HT-29 (cell line): Measurements from ENCODE around the gene PSEN2. TPM values are rescaled to one million over a fixed set of nuclear protein-coding genes. Genes with fewer than 3 reads are reported as not detected.
"Not testable (repeated sequence)": the region's sequence is repeated elsewhere in the genome, so short reads cannot be mapped to it uniquely, and the experiment has no call there.

Experiments used
- DNase-seq: peaks from one replicate; pipeline ENCODE4 v3.0.0-alpha.2; 2015; ENCODE audit warnings: low spot score
- total RNA-seq: library from RNA; depleted of rRNA; stranded (reverse); fragments of >200 nt; shearing (Covaris generic); gene quantifications from 2 replicates; pipeline ENCODE4 v1.2.3, GENCODE V29; 2014

Gene PSEN2
- total RNA-seq, 1 experiment from 2014 or later, result 16.2 TPM

DNA sequence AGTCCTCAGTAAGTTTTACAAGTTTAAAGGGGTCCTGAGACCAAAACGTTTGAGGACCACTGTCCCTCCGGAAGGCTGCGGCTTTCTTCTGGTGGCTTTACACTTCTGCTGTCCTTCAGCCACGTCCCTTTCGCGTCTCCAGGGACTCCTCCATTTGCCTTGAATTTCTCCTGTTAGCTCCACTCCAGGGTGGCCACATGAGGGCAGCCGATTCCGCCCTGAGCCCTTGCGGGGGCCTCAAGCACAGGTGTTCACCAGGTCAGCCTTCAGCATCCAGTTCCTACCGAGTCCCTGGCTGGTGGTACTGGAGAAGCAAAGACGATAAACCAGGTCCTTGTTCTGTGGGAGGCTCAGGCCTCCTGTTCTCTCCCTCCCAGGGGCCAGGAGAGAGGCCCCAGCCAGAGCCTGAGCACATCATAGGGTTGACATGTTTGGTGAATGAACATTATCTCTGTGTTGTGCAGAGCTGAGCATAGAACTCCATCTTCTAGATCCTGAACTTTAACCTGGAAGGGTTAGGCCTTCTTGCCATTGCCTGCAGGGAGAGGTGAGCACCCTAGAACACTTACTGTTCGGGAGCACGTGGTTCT lies 42.3 kb downstream of the PSEN2 start:
- peak; percentile 31 for DNase-seq

DNA sequence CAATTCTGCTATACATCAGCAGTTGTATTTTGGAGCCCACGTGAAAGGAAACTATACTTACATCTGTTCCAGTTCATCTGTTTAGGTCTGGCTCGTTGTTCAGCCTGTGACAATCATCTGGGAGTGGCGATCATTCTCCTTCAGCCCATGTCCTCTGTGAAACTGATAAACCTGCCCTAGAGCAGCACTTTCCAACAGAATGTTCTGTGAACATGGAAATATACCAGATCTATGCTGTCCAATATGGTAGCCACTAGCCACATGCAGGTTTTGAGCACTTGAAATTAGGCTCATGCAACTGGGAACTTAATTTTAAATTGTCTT lies 45.2 kb downstream of the PSEN2 start:
- no peak for DNase-seq

DNA sequence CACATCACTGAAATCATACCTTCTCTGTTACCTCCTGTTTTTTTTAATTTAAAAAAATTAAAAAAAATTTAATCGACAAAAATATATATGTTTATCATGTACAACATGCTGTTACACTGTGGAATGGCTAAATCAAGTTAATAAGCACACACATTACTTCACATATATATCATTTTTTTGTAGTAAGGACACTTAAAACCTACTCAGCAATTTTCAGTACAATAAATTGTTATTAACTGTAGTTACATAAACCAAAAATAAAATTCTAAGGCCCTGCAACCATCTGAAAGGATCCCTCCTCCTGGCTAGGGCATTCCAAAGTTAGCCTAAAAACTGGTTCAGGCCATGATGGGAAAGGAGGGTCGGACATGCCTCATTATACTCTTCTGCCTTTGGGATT lies 46.1 kb downstream of the PSEN2 start:
- DNase-seq, result no peak

DNA sequence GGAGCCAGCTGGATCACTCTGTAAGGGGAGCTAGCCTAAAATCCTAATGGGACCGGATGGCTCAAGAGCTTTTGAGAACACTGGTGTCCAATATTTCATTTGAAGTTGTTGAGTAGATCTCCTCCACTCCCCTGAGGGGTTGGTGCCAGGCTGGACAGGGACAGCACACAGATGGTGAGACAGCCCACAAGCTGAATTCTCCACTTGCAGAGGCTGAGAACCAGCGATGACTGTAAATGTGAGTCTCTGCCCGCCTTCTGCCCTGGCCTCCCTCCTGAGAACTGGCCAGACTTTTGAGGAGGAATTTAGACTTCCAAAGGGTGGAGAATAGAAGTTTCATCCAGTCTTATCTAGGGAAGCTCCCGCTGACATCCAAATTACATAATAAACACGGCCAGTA lies 49.2 kb downstream of the PSEN2 start:
- DNase-seq, result no peak

DNA sequence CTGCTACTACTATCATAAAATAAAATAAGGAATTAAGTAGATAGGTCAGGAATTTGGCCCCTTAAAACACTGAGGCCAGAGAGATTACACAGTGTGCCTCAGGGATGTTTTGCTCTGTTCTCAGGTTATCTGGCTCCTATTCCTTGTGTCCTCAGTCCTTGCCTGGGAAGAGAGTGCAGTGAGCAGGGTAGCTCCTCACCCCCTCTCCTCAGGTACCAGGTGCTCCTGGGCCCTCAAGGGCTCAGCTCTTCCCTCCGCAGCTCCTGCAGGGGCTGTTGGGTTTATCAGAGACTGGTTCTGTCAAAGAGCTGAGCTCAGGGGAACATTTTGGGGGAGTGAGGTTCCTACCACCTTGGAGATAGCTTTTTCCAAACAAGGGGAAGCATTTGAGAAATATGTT lies 49.6 kb downstream of the PSEN2 start:
- no peak for DNase-seq

DNA sequence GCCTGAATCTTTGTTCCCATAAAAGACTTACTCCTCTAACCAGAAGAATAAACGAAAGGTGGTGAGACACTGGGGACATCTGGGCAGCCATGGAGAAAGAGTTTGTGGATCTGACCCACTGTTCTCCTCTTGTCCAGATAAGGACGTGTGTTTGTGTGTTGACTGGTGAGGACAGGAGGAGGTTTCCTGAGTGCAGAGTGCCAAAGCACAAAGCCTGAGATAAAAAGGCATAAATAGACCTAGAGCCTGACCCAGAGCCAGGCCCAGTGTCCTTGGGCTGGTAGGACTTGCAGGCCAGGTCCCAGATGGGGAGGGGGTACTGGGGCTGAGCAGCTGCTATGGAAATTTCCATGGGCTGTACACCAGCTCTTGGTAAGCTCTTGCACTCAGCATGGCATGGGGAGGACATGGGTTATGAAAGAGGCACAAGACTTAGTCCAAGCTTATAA lies 50.1 kb downstream of the PSEN2 start:
- DNase-seq, result no peak

DNA sequence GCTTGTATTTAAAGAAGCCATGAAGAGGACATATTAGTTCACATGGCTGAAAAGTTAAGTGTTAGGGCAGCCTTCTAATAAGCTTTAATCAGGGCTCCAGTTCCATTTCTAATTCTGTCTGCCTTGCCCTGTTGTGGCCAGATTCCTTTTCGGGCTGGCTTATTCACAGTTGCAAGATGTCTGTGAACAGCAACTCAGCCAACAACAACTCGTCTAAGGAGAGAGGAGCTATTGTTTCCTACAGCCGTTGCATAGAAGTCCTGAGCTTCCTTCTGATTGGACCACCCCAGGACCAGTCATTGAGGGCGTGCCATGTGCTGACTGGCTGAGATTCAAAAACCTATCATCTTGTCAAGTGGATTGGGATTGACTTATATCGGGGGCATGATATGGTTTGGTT lies 51.1 kb downstream of the PSEN2 start:
- DNase-seq, result no peak

DNA sequence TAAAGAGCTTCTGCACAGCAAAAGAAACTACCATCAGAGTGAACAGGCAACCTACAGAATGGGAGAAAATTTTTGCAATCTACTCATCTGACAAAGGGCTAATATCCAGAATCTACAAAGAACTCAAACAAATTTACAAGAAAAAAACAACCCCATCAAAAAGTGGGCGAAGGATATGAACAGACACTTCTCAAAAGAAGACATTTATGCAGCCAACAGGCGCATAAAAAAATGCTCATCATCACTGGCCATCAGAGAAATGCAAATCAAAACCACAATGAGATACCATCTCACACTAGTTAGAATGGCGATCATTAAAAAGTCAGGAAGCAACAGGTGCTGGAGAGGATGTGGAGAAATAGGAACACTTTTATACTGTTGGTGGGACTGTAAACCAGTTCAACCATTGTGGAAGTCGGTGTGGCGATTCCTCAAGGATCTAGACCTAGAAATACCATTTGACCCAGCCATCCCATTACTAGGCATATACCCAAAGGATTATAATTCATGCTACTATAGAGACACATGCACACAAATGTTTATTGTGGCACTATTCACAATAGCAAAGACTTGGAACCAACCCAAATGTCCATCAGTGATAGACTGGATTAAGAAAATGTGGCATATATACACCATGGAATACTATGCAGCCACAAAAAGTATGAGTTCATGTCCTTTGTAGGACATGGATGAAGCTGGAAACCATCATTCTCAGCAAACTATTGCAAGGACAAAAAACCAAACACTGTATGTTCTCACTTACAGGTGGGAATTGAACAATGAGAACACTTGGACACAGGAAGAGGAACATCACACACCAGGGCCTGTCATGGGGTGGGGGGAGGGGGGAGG lies 59.1 kb downstream of the PSEN2 start:
- DNase-seq, result not testable (repeated sequence)

DNA sequence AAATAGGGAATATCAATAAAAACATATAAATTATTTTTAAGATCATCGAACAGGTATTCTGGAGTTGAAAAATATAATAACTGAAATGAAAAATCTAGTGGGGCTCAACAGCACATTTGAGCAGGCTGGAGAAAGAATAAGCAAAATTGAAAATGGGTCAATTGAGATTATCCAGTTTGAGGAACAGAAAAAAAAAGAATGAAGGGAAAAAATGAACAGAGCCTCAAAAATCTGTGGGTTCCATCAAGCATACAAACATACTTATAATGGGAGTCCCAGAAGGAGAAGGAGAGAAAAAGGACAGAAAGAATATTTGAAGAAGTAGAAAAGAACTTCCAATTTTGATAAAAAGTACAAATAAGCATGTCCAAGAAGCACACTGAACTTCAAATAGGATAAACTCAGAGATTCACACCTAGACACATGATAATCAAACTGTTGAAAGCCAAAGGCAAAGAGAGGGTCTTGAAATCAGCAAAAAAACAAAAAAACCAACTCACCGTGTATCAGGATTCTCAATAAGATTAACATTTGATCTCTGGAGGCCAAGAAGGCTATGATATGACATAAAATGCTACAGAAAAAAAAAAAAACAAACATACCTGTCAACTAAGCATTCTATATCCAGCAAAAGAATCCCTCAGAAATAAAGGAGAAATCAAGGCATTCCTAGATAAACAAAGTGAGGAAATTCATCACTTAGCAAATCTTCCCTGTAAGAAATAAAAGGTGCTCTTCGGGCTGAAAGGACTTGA lies 64.2 kb downstream of the PSEN2 start:
- DNase-seq, result no peak

DNA sequence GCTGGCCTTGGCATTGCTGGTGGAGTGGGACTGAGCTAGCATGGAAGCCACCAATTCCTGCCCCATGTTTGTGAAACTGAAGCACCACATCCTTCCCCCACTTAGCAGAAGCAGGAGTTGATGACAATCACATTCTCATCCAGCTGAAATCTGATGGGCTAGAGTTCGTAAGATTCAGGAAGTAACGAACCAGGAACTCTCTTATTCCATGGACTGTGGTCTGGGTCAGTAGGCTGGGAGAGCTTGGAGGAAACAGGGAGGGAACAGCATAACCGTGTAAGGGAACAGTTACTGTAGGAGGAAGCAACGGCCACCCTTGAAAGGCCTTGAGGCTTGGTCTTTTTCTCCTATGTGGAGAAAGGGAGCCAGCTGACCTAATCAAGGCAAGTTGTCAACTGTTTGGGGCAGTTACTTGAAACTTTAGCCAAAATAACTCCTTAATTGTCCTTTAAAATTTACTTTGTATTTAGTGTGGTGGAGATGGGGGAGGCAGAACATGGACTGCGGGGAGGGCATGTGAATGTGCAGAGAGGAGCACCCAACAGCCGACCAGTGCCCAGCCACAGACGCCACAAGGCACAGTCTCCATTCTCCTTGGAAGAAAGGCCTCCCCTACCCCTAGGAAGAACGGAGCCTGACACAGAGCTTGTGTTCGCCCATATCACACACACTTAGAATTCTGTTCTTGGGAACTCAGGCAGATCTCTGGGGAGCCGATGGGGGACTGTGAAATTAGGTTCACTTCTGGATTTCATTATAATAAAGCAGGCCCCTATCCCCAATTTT lies 67.7 kb downstream of the PSEN2 start:
- DNase-seq, result no peak

DNA sequence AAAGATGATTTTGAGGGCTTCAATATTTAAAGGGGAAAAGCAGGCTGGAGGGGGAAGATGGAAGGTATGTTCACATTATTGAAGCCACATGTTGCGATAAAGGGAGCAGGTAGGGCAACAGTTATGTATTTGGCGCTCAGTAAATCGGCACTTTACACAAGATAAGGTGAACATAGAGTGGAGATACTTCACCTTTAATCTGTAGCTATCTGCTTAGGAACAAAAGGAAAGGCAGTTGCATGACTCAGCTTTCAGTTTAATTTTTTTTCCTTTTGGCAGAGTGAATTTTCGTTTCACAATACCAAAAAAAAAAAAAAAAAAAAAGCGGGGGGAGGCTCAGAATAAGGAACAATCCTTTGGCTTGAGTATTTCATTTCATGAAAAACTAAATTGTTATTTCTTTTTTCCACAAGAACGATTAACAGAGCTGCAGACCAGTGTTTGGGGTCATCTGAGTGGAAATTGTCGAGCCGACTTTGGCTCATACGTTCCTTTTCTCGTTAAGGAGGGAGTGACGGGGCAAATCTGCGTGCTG lies 68.6 kb downstream of the PSEN2 start:
- no peak for DNase-seq

DNA sequence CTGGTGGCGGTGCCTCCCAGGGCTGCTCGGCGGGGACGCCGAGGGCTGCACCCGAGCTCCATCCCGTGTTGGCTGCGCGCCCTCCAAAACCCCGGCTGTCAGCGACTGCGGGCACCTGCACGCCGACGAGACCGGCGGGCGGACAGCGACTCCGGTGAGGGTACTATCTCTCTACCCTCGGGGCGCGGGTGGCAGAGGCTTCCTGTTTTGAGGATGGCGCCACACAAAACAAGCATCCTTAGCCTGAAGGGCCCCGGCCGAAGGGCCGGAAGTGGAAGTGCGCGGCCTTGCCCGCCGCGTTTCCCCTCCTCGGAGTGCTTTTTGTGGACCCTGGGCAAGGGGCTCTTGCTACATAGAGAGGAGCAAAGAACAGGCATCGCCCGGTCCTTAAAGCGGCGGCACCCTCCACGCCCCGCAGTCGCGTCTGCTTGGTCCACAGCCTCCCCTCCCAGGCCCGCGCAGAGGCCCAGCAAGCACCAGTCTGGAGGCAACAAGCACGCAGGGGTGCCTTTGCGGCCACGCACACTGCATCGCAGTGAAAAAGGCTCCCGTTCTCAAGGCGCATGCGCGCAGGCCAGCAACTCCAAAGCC lies 69.1 kb downstream of the PSEN2 start:
- DNase-seq, result peak; percentile 62

DNA sequence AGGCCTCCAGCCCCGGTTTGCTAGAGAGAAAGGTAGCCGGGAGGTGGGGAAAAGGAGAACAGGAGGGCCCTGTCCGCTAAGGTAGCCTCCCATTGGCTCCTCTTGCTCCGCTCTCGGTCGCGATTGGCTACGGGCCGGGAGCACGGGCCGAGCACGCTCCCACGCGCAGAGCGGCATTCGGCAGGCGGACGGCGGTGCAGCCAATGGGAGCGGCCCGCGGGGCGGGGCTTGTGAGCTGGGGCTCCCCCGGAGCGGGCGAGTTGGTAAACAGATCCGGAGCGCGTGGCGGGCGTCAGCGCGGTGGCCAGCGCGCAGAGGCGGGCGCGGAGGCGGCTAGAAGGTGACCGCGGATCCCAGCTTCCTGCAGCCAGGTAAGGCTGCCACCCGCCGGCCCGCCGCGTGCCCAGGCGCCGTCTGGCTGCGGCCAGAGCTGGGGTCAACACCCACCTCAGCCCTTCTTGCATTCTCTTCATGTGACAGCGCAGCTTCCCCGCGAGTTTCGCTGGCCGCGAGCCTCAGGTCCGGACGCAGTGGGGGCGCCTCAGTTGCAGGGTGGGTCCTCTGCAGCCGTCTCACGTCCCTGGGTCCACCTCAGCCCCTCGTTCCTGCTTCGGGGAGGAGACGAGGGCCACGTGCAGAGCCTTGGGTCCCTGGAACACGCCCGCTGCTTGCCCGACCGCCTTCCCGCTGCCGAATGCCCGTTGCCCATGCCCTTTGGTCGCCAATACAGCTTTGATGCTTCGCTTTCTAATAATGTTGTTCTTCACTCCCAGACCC lies 69.8 kb downstream of the PSEN2 start, which contains the start of gene COQ8A:
Gene COQ8A, plus strand, starts transcription at position 266 of the 777 bp plus-strand sequence. CDS start 21,092 bp downstream, outside the sequence.
- peak; percentile 99 for DNase-seq

DNA sequence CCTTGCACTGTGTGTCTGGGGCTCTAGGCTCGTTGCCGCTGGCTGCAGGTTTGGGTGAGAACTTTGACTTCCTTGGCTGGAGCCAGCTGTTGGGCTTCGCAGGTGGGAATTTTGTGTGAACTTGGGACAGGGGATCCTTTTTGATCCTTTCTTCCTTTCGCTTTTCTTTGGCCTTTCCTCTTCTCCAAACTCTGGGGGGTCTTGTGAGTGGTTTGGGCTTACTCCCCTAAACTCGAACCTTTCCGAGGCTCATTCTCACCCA lies 70.3 kb downstream of the PSEN2 start:
- DNase-seq, result no peak

DNA sequence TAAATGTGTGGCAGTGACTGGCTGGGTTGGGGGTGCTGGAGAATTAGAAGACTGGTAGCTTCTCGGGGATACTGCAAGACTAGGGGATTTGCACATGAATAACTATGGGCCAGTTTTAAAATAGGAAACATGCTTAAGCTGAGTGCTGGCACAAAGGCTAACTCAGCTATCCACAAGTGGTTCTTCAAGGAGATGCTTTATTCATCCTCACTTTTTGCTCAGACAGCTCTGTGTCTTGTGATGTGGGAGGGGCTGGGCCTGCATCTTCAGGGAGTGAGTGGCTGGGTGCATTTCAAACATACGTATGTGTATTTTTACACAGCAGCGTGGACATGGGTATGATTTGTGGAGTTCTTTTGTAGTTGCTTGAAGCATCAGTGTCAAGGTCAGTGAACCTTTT lies 72.0 kb downstream of the PSEN2 start:
- DNase-seq, result no peak

DNA sequence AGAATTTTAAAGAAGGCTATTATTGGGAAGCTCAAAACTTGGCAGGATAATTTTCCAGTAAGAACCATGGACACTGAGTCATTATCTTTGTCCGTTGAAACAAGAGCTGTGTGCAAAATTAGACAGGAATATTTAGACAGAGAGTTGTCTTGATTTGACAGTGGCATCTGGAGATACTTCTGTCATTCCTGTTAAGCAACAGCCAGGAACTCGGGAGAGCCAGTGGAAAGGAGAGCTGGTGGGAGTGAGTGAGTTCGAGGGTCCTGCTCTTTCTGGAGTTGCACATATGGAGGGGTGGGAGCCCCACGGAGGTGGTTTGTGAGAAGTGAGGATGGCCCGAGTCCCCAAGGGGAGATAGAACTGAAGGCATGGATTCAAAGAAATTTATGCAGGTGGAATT lies 72.7 kb downstream of the PSEN2 start:
- no peak for DNase-seq

DNA sequence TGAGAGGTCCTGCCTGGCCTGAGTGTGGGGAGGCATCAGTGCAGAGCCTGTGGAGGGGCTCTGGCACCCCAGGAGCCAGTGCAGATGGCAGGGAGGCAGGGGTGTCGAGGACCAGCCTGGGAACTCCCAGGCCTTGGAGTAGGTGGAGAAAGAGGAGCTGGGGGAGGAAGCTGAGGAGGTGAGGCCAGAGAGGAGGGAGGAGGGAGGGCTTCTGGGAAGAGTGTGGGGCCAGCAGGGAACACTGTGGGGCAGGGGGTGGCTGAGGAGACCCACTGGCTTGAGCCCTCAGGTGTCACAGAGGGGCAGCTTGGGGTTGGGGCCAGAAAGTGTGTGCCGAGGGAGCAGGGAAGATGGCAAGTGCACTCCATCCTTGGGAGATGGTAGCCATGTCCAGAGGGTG lies 73.5 kb downstream of the PSEN2 start:
- DNase-seq, result no peak

DNA sequence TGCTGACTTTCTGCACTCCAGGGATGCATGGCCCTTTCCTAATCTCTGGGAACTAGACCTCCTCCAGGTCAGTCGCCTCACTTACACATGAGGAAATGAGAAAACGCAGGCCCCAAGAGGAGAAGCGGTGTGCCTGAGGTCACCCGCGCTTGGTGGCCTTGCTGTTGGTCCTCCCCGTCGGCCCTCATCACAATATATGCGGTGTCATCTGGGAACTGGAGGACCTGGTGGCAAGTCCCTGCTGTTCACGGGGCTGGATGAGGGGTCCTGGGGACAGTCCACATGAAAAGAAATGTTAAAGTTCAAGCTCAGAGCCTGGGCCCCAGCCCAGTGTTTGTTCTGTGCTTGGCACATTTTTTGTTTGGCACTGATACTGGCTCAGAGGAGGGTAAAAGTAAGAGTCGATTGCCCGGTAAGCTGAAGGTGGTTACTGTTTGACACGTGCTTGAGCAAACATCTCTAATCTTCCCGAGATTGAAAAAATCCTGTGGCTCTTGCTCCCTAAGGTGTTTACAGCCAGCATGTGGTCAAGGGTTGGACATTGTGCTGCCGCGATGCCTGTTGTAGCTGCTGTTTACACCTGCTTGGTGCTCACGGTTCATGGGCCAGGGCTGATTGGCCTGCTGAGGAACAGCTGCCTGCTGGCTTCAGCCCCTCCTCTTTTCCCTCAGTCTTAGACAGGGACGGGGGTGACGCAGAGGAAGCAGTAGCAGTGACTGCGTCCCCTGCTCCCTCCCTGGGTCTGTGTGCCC lies 74.9 kb downstream of the PSEN2 start:
- peak; percentile 3 for DNase-seq
